Measurements from ENCODE around the gene UBN1.
"Not testable (repeated sequence)": the region's sequence is repeated elsewhere in the genome, so short reads cannot be mapped to it uniquely, and the experiment has no call there.

Gene UBN1

DNA sequence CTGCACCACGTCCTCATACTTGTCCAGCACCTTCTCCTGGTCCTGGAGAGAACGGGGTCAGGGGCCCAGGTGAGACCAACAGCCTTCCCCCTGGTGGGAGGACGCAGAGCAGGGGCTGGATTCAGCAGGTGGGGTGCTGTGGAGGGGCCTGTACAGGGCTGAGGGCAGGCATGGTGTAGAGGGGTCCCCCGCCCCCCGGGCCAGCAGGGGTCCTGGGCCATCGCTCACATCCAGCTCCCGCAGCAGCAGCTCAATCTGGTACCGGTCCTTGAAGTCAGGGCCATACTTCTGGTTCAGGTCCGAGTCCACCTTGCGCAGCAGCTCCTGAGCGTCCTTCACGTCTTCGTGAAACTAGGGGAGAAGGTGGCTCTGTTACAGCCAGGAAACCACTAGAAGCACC is 48.1 kb downstream of the UBN1 start:
- intact Hi-C loops (cut with DNase I): no loop called here
- no peak for DNase-seq

DNA sequence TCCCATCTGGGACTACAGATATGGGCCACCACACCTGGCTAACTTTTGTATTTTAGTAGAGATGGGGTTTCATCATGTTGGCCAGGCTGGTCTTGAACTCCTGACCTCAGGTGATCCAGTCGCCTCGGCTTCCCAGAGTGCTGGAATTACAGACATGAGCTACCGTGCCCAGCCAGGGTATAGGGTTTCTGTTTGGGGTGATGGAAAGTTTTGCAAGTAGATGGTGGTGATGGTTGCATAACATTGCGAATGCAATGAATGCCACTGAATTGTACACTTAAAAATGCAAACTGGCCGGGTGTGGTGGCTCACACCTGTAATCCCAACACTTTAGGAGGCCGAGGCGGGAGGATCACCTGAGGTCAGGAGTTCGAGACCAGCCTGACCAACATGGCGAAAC is 49.5 kb downstream of the UBN1 start:
- intact Hi-C loops (cut with DNase I); DNase-seq: not testable (repeated sequence)

- intact Hi-C loops (cut with DNase I): no loop called here
- DNase-seq: no peak
These were observed 50.0 kb downstream of the UBN1 start for GRCh38 chr16:4897328-4897727.

DNA sequence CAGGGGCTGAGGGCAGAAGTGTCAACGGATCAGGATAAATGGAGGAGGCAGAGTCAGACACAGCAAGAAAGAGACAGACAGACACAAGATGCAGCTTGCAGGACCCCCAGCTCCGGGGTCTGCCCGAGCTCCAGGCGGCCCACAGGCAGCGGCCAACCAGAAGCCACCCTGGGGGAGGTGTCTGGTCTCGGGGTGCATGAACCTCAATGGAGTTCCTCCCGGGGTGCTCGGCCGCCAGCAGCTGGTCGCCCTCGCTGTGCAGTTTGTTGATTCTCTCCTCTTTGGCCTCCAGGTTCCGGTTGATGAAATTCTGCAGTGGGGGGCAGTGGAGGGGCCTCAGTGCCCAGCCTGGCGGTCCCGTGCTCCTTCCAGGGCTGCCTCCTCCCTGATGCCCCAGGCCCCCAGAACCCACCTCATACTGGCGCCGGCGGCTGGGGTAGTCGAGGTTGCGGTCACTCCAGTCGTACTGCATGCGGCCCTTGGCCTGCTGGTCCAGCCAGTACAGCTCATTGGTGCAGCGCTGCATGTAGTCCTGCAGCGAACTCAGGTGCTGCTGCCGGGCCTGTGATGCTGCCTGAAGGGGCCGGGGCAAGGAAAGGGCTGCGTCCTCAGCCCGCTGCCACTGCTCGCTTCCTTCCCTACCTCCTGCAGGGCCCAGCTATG is 51.7 kb downstream of the UBN1 start:
- DNase-seq: no peak
- intact Hi-C loops (cut with DNase I): no loop called here

DNA sequence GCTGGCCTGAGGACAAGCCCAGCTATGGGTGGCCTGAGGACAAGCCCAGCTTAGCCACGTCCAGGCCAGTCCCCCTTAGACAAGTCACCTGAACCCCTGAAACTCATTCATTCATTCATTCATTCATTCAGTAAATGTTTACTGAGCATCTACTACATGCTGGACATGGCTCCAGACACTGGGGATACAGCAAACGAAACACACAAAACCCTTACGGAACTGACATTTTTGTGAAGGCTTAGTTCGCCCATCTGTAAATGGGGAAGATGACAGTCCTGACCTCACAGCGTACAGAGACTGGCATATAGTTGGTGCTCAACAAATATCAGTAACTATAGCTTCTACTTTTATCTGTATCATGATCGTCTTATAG is 52.2 kb downstream of the UBN1 start:
- DNase-seq: no peak
- intact Hi-C loops (cut with DNase I): no loop called here

DNA sequence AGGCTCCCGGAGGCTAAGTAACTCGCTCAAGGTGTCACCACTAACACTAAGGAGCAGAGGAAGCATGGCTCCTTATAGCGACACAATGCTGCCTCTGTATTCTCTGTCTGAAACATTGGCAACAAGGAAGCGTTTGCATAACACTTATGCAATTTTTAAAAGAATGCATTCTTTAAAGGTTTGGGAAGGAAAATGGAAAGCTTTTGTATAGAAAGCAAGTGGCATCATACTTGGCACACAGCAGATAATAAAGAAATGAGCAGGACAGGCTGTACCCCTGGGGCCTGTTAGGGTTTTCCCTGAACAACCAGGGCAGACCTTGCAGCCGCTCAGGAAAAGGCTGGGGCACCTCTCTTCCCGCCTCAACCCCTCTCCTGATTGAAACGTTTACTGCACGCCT is 52.8 kb downstream of the UBN1 start:
- DNase-seq: no peak
- intact Hi-C loops (cut with DNase I): no loop called here

DNA sequence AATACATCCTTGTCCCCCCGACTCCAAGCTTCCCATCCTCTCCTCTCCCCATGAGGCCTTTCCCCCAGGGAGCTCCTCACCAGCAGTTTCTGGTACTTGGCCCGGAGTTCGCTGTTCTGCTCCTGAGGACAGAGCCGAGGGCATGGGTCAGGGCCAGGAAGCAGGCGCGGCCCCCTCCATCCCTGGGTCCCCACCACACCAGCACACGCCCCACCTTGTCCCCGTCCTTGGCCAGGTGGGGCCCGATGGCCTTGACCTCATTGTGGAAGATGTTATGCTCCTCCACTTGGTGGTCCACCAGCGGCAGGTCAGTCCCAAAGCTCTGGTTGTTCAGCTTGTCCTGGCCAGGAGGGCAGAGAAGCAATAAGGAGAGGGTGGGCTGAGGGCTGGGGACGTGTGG is 53.5 kb downstream of the UBN1 start:
- intact Hi-C loops (cut with DNase I): no loop called here
- no peak for DNase-seq

GRCh38 chr16:4902038-4902437 is 54.8 kb downstream of the UBN1 start:
- DNase-seq: no peak
- intact Hi-C loops (cut with DNase I): no loop called here

GRCh38 chr16:4904108-4904941 is 57.0 kb downstream of the UBN1 start:
- intact Hi-C loops (cut with DNase I): no loop called here
- no peak for DNase-seq

- intact Hi-C loops (cut with DNase I): no loop called here
- DNase-seq: no peak
These were observed 57.8 kb downstream of the UBN1 start for GRCh38 chr16:4904942-4905615.

GRCh38 chr16:4908854-4909401 is 61.6 kb downstream of the UBN1 start:
- DNase-seq: no peak
- intact Hi-C loops (cut with DNase I): no loop called here

DNA sequence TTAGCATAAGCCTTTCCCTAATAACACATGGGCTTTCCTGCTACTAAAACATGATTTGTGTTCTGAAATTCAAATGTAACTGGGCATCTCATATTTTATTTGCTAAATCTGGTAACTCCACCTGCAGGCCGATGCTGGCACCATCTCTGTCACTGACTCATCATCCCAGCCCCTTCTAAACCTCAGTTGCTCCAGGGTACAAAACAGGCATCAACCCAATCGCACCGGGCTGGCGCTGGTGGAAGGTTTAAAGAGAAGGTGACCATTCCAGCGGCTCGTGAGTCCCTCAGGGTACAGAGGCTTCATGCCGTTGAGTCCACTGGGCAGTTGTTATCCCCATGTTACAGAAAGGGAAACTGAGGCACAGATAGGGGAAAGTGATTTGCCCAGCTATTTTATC is 62.5 kb downstream of the UBN1 start:
- intact Hi-C loops (cut with DNase I): no loop called here
- no peak for DNase-seq

- intact Hi-C loops (cut with DNase I): no loop called here
These were observed 63.5 kb downstream of the UBN1 start for GRCh38 chr16:4910828-4911227.

DNA sequence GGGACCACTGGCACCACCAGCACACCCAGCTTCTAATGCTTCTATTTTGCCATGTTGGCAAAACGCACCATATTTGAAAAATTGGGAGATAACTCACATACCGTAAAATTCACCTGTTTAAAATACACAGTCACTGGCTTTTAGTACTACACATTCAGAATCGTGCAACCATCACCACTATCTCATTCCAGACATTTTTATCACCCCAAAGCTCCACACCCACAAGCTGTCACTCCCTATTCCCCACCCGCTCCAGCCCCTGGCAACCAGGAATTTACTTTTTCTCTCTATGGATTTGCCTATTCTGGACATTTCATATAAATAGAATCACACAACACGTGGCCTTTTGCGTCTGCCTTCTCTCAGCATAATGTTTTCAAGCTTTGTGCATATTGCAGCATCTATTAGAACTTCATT is 64.7 kb downstream of the UBN1 start:
- no peak for DNase-seq
- intact Hi-C loops (cut with DNase I): no loop called here

More at GRCh38 chr16:4910828-4911227, 63.5 kb downstream of the UBN1 start:
- DNase-seq: no peak

DNA sequence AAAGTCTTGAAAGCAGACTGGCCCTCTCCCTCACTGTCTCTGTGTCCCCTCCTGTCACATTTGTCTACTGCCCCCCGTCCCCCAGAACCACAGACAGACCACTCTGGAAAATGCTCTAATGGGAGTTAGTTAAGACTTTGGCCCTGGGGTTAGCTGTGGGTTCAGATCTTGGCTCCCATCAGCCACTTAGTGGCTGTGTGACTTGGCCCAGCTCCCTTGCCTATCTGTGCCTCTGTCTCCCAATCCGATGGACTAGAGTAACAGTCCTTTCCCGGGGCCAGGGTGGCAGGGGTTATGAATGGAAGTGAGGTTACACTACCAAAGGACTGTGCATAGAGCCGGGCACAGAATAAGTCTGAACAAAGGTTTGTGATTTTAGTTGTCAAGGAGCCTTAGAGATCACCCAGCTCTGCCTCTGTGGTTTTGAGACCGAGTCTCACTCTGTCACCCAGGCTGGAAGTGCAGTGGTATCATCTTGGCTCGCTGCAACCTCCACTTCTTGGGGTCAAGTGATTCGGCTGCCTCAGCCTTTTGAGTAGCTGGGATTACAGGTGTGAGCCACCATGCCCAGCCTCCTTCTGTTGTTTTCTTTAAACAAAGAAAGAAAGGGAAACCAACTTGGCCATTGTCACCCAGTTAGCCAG is 66.0 kb downstream of the UBN1 start:
- DNase-seq: no peak
- intact Hi-C loops (cut with DNase I): no loop called here

- DNase-seq: no peak
- intact Hi-C loops (cut with DNase I): no loop called here
These were observed 66.7 kb downstream of the UBN1 start for GRCh38 chr16:4913774-4914525.

- DNase-seq: no peak
- intact Hi-C loops (cut with DNase I): no loop called here
These were observed 67.4 kb downstream of the UBN1 start for GRCh38 chr16:4914528-4915225.

- intact Hi-C loops (cut with DNase I): no loop called here
- no peak for DNase-seq
These were observed 68.0 kb downstream of the UBN1 start for GRCh38 chr16:4915226-4915761.

All from head of caudate nucleus (tissue), 42 donors.